ENCODE data around the gene CEP68. TPM values are rescaled to one million over a fixed set of nuclear protein-coding genes. Genes with fewer than 3 reads are reported as not detected.
A peak's percentile ranks its signal among the peaks of the same experiment; 100 is the strongest.
"Not testable (repeated sequence)": the region's sequence is repeated elsewhere in the genome, so short reads cannot be mapped to it uniquely, and the experiment has no call there.

Gene CEP68
- total RNA-seq, 4 donors from 2014 or later: 18.5 to 27.5 (median 25.3) TPM

DNA sequence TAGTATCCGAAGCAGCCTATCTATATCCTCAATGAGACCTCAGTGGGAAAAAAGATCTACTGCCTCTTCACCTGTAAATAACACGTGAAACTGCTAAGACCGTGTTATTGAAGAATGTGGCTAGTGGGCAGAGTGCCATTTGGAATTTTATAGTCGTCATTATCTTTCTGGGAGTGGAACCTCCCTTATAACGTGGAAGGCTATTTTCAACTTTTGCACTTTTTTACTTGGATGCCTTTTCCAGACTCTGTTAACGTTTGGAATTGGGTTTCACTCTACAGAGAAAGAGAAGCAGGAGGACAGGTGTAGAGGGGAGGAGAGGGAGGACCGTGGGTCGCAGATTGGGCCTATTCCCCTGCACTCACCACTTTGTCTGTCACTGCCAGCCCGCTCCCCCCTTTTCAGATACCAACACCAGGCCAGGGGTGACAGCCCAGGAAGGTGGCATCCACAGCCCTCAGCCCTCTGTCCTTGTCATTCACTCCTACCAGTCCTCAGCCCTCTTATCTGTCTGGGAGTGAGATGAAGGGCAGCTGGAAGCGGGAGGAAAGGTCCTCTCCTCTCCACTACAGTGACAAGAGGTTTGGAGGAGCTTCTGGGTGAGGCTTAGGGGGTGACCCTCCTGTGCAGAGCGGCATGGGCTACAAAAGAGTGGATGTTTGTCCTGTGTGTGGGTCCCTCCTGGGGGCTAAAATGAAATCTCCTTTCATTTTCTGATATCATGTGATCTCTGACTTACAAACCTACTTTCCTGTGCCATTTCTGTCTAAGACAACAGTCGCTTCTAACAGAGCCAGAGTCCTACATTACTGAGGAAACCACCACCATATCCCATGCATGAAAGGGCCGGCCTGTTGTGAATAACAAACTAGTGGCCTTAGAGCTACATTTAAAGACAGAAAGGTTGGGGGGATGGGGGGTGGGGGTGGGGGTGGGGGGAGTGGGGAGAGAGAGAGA lies 23.9 kb upstream of the CEP68 start:
- WGBS, 2 donors: 64% methylated on average over 13 of the region's 13 CpGs
- peak in 1 of 2 donors; percentile 74 for DNase-seq (ENCODE audit: low spot score in 2 of 2)
- TF ChIP-seq POLR2A (IDR thresholded peaks at IDR 0.05): no peak
- TF ChIP-seq, protein P1, sequence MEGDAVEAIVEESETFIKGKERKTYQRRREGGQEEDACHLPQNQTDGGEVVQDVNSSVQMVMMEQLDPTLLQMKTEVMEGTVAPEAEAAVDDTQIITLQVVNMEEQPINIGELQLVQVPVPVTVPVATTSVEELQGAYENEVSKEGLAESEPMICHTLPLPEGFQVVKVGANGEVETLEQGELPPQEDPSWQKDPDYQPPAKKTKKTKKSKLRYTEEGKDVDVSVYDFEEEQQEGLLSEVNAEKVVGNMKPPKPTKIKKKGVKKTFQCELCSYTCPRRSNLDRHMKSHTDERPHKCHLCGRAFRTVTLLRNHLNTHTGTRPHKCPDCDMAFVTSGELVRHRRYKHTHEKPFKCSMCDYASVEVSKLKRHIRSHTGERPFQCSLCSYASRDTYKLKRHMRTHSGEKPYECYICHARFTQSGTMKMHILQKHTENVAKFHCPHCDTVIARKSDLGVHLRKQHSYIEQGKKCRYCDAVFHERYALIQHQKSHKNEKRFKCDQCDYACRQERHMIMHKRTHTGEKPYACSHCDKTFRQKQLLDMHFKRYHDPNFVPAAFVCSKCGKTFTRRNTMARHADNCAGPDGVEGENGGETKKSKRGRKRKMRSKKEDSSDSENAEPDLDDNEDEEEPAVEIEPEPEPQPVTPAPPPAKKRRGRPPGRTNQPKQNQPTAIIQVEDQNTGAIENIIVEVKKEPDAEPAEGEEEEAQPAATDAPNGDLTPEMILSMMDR (IDR thresholded peaks at IDR 0.05): no peak
- intact Hi-C loops (cut with DNase I; ENCODE audit: low total_unique reads): loop anchor here (10.0 kb wide), 1 partner anchor 357 kb away; no protein-coding TSS in a partner anchor
- H3K4me3 ChIP-seq (ENCODE audit: low read depth, poor library complexity, severe bottlenecking): no peak overlapping the region

DNA sequence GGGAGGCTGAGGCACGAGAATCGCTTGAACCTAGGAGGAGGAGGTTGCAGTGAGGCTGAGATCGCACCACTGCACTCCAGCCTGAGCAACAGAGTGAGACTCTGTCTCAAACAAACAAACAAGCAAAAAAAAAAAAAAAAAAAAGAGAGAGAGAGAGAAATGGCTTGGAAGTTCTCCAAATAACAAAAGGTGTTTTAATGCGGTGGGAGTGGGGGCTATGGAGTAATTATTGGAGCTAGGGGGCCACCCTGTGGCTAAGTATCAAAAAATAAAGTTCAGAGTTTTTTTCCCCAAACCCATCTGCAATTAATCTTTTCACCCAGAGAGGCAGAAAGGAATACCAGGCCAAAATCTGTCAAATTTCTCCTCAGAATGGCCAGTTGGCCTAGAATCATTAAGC lies 23.0 kb upstream of the CEP68 start:
- intact Hi-C loops (cut with DNase I; ENCODE audit: low total_unique reads): loop anchor here (10.0 kb wide), 1 partner anchor 358 kb away; no protein-coding TSS in a partner anchor
- 84 to 85% methylated on average over 4 of the region's 4 CpGs for WGBS, 2 donors
- no peak for DNase-seq (ENCODE audit: low spot score in 2 of 2)
- no peak for TF ChIP-seq POLR2A (IDR thresholded peaks at IDR 0.05)
- TF ChIP-seq, protein P1 (IDR thresholded peaks at IDR 0.05): no peak
- no peak overlapping the region for H3K4me3 ChIP-seq (ENCODE audit: low read depth, poor library complexity, severe bottlenecking)

DNA sequence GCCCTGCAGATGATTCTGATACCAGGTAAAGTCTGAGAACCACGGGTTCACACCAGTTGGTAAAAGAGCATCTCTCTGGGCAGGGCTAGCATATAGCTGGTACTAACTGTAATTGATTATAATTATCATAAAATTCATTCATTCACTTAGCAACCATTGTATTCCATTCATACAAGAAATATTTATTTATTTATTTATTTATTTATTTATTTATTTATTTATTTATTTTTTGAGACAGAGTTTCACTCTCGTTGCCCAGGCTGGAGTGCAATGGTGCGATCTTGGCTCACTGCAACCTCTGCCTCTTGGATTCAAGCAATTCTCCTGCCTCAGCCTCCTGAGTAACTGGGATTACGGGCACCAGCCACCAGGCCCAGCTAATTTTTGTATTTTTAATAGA lies 22.5 kb upstream of the CEP68 start:
- 87 to 93% methylated on average over 4 of the region's 4 CpGs for WGBS, 2 donors
- not testable (repeated sequence) for DNase-seq (ENCODE audit: low spot score in 2 of 2); H3K4me3 ChIP-seq (ENCODE audit: low read depth, poor library complexity, severe bottlenecking)
- intact Hi-C loops (cut with DNase I; ENCODE audit: low total_unique reads): loop anchor here (10.0 kb wide), 1 partner anchor 359 kb away; no protein-coding TSS in a partner anchor

DNA sequence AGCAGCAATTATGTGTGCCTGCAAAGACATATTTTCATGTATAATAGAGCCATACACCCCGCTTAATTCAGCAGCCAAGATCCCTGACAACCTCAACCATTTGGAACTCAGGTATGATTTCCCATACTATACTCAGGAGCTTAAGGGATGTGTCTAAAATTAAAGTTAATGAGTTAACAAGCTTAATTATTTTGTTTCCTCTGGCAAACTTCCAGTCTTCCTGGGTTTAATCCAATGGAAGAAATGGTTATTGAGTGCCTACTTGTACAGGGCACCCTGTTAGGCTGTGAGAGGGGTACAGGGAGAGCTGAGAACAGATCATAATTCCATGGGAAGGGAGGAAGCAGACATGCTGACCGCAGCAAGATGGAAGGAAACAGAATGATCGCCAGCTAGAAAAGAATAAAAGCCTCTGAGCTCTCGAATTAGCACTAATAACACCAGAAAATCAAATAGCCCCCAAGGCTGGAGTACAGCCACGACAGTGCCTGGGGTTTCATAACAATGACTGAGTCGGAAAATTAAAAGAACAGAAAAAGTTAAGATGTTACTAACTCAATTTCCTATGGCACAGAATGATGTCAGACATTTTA lies 20.8 kb upstream of the CEP68 start:
- H3K4me3 ChIP-seq (ENCODE audit: low read depth, poor library complexity, severe bottlenecking): no peak overlapping the region
- intact Hi-C loops (cut with DNase I; ENCODE audit: low total_unique reads): loop anchor here (10.0 kb wide), 1 partner anchor 361 kb away; no protein-coding TSS in a partner anchor
- WGBS, 2 donors: 68 to 69% methylated on average over 6 of the region's 6 CpGs
- peak in 1 of 2 donors; percentile 13 for DNase-seq (ENCODE audit: low spot score in 2 of 2)
- TF ChIP-seq, protein P1 (IDR thresholded peaks at IDR 0.05): no peak
- no peak for TF ChIP-seq POLR2A (IDR thresholded peaks at IDR 0.05)

DNA sequence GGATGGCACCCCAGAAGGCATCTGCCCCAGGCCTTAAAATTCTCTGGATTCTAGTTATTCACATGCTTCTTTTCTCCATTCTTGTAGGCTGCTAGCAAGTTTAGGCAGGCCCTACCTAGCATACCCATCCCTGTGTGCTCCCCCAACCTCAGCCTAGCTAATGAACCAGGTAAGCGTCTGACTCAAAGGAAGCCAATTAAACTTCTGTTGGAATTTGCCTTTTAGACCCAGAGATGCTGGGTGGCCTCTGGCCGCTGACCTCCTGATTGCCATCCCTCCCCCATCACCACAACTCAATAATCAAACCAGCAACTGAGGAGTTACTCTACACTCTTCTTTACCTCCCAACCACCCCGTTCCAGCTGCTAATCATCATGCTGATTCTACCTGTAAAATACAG lies 19.0 kb upstream of the CEP68 start:
- DNase-seq (ENCODE audit: low spot score in 2 of 2): peak in 1 of 2 donors; percentile 50
- TF ChIP-seq, protein P1 (IDR thresholded peaks at IDR 0.05): no peak
- TF ChIP-seq POLR2A (IDR thresholded peaks at IDR 0.05): no peak
- 78 to 87% methylated on average over 3 of the region's 3 CpGs for WGBS, 2 donors
- intact Hi-C loops (cut with DNase I; ENCODE audit: low total_unique reads): loop anchor here (2.0 to 10.0 kb wide), 2 partner anchors 118 to 362 kb away; no protein-coding TSS in a partner anchor
- no peak overlapping the region for H3K4me3 ChIP-seq (ENCODE audit: low read depth, poor library complexity, severe bottlenecking)

DNA sequence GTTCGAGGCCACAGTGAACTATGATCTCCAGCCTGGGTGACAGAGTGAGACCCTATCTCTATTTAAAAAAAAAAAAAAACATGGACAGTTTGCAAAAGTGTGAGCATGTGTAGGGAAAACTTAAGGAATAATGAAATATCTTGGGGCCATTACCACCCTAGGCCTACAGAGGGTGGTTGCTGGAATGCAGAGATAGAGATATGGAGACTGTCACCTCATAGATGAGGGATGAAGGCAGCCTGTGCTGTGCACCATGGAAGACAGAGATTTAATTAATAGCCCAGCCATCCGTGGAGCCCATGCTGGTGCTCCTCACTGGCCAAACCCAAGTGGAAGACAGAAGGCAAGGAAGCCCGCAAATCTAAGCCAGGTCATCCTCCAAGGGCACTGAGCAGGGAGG lies 16.6 kb upstream of the CEP68 start:
- TF ChIP-seq POLR2A (IDR thresholded peaks at IDR 0.05): no peak
- TF ChIP-seq, protein P1 (IDR thresholded peaks at IDR 0.05): no peak
- intact Hi-C loops (cut with DNase I; ENCODE audit: low total_unique reads): loop anchor here (10.0 kb wide), 1 partner anchor 365 kb away; no protein-coding TSS in a partner anchor
- no peak for DNase-seq (ENCODE audit: low spot score in 2 of 2)

More for the DNA sequence above, 16.6 kb upstream of the CEP68 start:
- no peak overlapping the region for H3K4me3 ChIP-seq (ENCODE audit: low read depth, poor library complexity, severe bottlenecking)
- 90 to 95% methylated on average over 3 of the region's 3 CpGs for WGBS, 2 donors
